Measurements from ENCODE around the gene ZNF365. TPM values are rescaled to one million over a fixed set of nuclear protein-coding genes. Genes with fewer than 3 reads are reported as not detected.
"Not testable (repeated sequence)": the region's sequence is repeated elsewhere in the genome, so short reads cannot be mapped to it uniquely, and the experiment has no call there.

ZNF365 gene
- total RNA-seq, 3 donors from 2014 or later, result 0.16 to 1.8 (median 0.66) TPM

DNA sequence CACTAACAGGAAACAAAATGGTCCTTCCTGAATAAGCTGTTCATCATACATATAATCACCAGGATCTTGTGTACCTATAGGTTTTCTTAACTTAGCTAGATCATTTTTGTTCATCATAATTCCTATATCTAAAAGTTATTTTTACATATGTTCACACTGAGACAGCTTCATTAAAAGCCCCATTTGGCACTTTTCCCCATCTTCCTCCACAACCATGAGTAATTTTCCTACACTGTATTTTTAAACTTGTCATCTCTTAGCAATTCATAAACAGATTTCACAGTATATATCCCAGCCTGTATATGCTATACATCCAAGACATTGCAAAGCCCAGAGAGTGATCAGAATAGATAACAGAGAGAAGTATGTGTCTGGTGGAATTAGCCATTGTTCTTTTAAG lies 28.3 kb downstream of the ZNF365 start:
- TF ChIP-seq POLR2AphosphoS5 (IDR thresholded peaks at IDR 0.05) (no peak), POLR2A (IDR thresholded peaks at IDR 0.05) (no peak)
- TF ChIP-seq, protein P1, sequence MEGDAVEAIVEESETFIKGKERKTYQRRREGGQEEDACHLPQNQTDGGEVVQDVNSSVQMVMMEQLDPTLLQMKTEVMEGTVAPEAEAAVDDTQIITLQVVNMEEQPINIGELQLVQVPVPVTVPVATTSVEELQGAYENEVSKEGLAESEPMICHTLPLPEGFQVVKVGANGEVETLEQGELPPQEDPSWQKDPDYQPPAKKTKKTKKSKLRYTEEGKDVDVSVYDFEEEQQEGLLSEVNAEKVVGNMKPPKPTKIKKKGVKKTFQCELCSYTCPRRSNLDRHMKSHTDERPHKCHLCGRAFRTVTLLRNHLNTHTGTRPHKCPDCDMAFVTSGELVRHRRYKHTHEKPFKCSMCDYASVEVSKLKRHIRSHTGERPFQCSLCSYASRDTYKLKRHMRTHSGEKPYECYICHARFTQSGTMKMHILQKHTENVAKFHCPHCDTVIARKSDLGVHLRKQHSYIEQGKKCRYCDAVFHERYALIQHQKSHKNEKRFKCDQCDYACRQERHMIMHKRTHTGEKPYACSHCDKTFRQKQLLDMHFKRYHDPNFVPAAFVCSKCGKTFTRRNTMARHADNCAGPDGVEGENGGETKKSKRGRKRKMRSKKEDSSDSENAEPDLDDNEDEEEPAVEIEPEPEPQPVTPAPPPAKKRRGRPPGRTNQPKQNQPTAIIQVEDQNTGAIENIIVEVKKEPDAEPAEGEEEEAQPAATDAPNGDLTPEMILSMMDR (IDR thresholded peaks at IDR 0.05), result no peak
- no peaks in the 10 kb centered on the region for H3K36me3 ChIP-seq
- no peak overlapping the region for H3K27ac ChIP-seq
- intact Hi-C loops (cut with DNase I; ENCODE audit: low total_unique reads), result no loop called here
- DNase-seq (ENCODE audit: low spot score in 2 of 2), result no peak
- H3K4me1 ChIP-seq, result no peaks in the 10 kb centered on the region
- H3K4me3 ChIP-seq, result no peak overlapping the region
- H3K27me3 ChIP-seq, result no peaks in the 10 kb centered on the region
- peaks cover 0 to 6% of the 10 kb centered on the region in 2 donors for H3K9me3 ChIP-seq

DNA sequence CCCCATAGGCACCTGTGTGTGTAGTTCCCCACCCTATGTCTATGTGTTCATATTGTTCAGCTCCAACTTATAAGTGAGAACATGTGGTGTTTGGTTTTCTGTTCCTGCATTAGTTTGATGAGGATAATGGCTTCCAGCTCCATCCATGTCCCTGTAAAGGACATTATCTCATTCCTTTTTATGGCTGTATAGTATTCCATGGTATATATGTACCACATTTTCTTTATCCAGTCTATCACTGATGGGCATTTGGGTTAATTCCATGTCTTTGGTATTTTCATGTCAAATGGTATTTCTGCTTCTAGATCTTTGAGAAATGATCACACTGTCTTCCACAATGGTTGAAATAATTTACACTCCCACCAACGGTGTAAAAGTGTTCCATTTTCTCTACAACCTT lies 36.4 kb downstream of the ZNF365 start:
- intact Hi-C loops (cut with DNase I; ENCODE audit: low total_unique reads); H3K27me3 ChIP-seq; DNase-seq (ENCODE audit: low spot score in 2 of 2); H3K36me3 ChIP-seq; H3K4me1 ChIP-seq; H3K4me3 ChIP-seq; H3K27ac ChIP-seq; H3K9me3 ChIP-seq: not testable (repeated sequence)

DNA sequence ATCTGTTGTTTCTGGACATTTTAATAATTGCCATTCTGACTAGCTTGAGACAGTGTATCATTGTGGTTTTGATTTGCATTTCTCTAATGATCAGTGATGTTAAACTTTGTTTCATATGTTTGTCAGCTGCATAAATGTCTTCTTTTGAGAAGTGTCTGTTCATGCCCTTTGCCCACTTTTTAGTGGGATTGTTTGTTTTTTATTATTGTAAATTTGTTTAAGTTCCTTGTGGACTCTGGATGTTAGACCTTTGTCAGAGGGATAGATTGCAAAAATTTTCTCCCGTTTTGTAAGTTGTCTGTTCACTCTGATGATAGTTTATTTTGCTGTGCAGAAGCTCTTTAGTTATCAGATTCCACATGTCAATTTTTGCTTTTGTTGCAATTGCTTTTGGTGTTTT lies 36.8 kb downstream of the ZNF365 start:
- H3K27ac ChIP-seq; DNase-seq (ENCODE audit: low spot score in 2 of 2); H3K9me3 ChIP-seq; H3K36me3 ChIP-seq; intact Hi-C loops (cut with DNase I; ENCODE audit: low total_unique reads); H3K4me1 ChIP-seq; H3K27me3 ChIP-seq; H3K4me3 ChIP-seq: not testable (repeated sequence)

DNA sequence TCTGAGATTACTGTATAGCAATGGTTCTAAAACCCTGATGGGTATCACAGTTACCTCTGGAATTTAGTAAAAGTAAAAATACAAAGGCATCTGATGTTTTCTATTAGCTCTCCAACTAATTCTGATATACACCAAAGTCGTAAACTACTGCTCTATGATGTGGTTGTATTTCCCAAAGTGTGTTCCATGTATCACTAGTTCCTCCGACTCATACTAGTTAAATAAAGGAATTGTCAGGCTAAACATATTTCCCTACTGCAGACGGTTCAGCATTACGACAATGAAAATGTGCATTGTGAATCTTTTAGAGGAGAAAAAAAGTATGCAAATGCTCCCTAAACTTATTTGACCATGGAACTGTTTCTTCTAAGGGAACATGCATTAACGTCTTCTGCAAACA lies 38.9 kb downstream of the ZNF365 start:
- H3K4me1 ChIP-seq, result no peaks in the 10 kb centered on the region

DNA sequence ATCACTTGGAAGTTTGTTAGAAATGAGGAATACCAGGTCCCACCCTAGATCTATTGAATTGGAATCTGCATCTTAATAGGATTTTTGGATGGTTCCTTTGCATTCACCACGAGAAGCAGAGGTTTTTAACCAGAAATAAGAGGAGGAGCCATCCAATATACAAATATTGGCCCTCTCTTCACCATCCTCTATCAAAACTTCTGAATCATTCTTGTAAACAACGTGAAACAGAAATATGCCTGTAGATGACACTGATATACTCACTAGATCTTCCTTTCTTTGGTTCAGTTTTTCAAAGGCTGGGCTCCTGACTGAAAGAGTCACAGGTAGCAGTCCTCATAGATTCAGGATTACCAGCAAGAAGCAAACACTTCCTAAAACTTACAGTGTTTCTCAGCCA lies 39.5 kb downstream of the ZNF365 start:
- DNase-seq (ENCODE audit: low spot score in 2 of 2), result no peak
- no peak overlapping the region for H3K27ac ChIP-seq
- H3K4me1 ChIP-seq, result no peaks in the 10 kb centered on the region
- intact Hi-C loops (cut with DNase I; ENCODE audit: low total_unique reads), result no loop called here
- H3K4me3 ChIP-seq, result no peak overlapping the region
- H3K27me3 ChIP-seq, result no peaks in the 10 kb centered on the region
- TF ChIP-seq POLR2AphosphoS5 (IDR thresholded peaks at IDR 0.05), result no peak
- H3K36me3 ChIP-seq, result no peaks in the 10 kb centered on the region
- H3K9me3 ChIP-seq, result no peaks in the 10 kb centered on the region

More for the DNA sequence above, 38.9 kb downstream of the ZNF365 start:
- no peaks in the 10 kb centered on the region for H3K36me3 ChIP-seq
- H3K27me3 ChIP-seq, result no peaks in the 10 kb centered on the region
- TF ChIP-seq POLR2AphosphoS5 (IDR thresholded peaks at IDR 0.05), result no peak
- TF ChIP-seq, protein P1 (IDR thresholded peaks at IDR 0.05), result no peak
- no peak for TF ChIP-seq POLR2A (IDR thresholded peaks at IDR 0.05)
- no peak for DNase-seq (ENCODE audit: low spot score in 2 of 2)
- no peak overlapping the region for H3K4me3 ChIP-seq
- intact Hi-C loops (cut with DNase I; ENCODE audit: low total_unique reads), result no loop called here
- no peaks in the 10 kb centered on the region for H3K9me3 ChIP-seq
- H3K27ac ChIP-seq, result no peak overlapping the region

DNA sequence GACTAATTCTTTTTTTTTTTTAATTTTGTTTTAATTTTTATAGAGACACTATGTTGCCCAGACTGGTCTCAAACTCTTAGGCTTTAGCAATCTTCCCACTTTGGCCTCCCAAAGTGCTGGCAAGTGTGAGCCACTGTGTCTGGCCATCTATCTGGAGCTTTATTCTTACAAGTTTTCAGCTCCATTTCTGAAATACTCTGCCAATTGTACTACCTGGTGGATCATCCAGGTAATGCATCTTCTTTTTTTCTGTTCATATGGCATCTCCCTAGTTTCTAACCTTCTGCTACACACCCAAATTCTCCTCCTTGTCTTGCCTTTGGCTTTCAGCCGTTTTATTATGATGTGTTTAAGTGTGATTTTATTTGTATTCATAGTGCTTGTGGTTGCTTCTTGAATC lies 40.2 kb downstream of the ZNF365 start:
- intact Hi-C loops (cut with DNase I; ENCODE audit: low total_unique reads), result no loop called here
- TF ChIP-seq POLR2AphosphoS5 (IDR thresholded peaks at IDR 0.05) (no peak), POLR2A (IDR thresholded peaks at IDR 0.05) (no peak)
- TF ChIP-seq, protein P1 (IDR thresholded peaks at IDR 0.05), result no peak
- H3K27ac ChIP-seq, result no peak overlapping the region
- H3K27me3 ChIP-seq, result no peaks in the 10 kb centered on the region
- H3K9me3 ChIP-seq, result no peaks in the 10 kb centered on the region
- DNase-seq (ENCODE audit: low spot score in 2 of 2), result no peak
- H3K4me1 ChIP-seq, result no peaks in the 10 kb centered on the region
- H3K4me3 ChIP-seq, result no peak overlapping the region
- H3K36me3 ChIP-seq, result no peaks in the 10 kb centered on the region

DNA sequence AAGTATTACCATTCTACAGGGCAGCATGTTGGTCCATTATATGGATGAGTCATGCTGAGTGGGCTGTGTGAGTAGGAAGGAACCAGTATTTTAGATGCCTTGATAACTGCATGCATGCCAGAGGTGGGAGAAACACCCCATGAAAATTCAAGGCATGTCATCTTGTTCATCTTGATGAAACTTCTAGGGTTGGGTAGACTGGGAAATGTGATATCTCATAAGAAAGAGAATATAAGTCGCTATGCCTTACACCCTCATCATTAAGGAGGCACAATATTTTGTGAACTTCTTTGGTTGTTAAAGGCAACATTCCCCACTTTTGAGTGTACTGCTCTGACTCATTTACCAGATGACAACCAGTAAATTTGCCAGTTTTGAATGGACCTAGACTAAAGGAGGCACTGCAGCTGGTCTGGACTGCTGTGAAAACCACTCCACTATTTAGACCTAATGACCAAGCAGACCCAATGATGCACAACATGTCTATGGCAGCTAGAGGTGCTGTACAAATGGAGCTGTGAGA lies 48.0 kb downstream of the ZNF365 start:
- no peak overlapping the region for H3K4me3 ChIP-seq
- TF ChIP-seq, protein P1 (IDR thresholded peaks at IDR 0.05), result no peak
- no peak for TF ChIP-seq POLR2AphosphoS5 (IDR thresholded peaks at IDR 0.05)
- H3K36me3 ChIP-seq, result no peaks in the 10 kb centered on the region
- no peaks in the 10 kb centered on the region for H3K4me1 ChIP-seq
- H3K9me3 ChIP-seq, result no peaks in the 10 kb centered on the region
- no peaks in the 10 kb centered on the region for H3K27me3 ChIP-seq
- intact Hi-C loops (cut with DNase I; ENCODE audit: low total_unique reads), result no loop called here
- H3K27ac ChIP-seq, result no peak overlapping the region
- DNase-seq (ENCODE audit: low spot score in 2 of 2), result no peak

All from breast epithelium (tissue), 4 donors.